GM12892 (cell line): ENCODE measurements around the gene ACTR3.

ENCODE experiments used
- POLR2A ChIP-seq: IDR thresholded peaks from 2 replicates; pipeline ENCODE4 v1.6.1; 2011; ENCODE audit warnings: low read depth, low read length, control low read depth
- POLR2AphosphoS5 ChIP-seq: IDR thresholded peaks from 2 replicates; pipeline ENCODE4 v1.6.1; 2011; ENCODE audit warnings: low read depth, low read length, control low read depth

- TF ChIP-seq POLR2A (no peak), POLR2AphosphoS5 (no peak)
These were observed 11.9 kb upstream of the ACTR3 start for GRCh38 chr2:113877711-113878598.
